DOHH2 (cell line): ENCODE results near the gene CDCP1.
"Not testable (repeated sequence)": the region's sequence is repeated elsewhere in the genome, so short reads cannot be mapped to it uniquely, and the experiment has no call there.

Source experiments
- H3F3A ChIP-seq: fragments of 200-600 bp; sonication (generic), shearing (Covaris generic); 2 replicates; pipeline ENCODE4 v1.6.0; 2016; ENCODE audit warnings: antibody characterized with exemption, mild to moderate bottlenecking; ENCODE audit not compliant: control insufficient read depth, insufficient read depth
- H3K27ac ChIP-seq: fragments of 200-600 bp; sonication (generic); 2 replicates; pipeline ENCODE4 v1.5.1; 2014; ENCODE audit warnings: low read depth, mild to moderate bottlenecking, low read length, moderate library complexity
- H3K27me3 ChIP-seq: fragments of 200-600 bp; sonication (generic); 2 replicates; pipeline ENCODE4 v1.6.1; 2014; ENCODE audit warnings: mild to moderate bottlenecking, low read length, mixed read lengths; ENCODE audit not compliant: control insufficient read depth
- H3K36me3 ChIP-seq: fragments of 200-600 bp; sonication (generic); 2 replicates; pipeline ENCODE4 v1.6.1; 2014; ENCODE audit warnings: mild to moderate bottlenecking, low read length, moderate library complexity, mixed read lengths; ENCODE audit not compliant: control insufficient read depth
- H3K4me1 ChIP-seq: fragments of 200-600 bp; sonication (generic); 2 replicates; pipeline ENCODE4 v1.6.1; 2014; ENCODE audit warnings: mild to moderate bottlenecking, low read length, mixed read lengths; ENCODE audit not compliant: control insufficient read depth
- H3K4me2 ChIP-seq: fragments of 200-600 bp; sonication (generic); 2 replicates; pipeline ENCODE4 v1.6.0; 2014; ENCODE audit warnings: mild to moderate bottlenecking, low read length, moderate library complexity
- H3K4me3 ChIP-seq: fragments of 200-600 bp; sonication (generic); 2 replicates; pipeline ENCODE4 v1.5.1; 2014; ENCODE audit warnings: mild to moderate bottlenecking, low read length, mixed read lengths
- H3K79me2 ChIP-seq: fragments of 200-600 bp; sonication (generic); 2 replicates; pipeline ENCODE4 v1.6.1; 2014; ENCODE audit warnings: mild to moderate bottlenecking, low read length, mixed read lengths; ENCODE audit not compliant: control insufficient read depth
- H3K9me2 ChIP-seq: fragments of 200-600 bp; sonication (generic); replicated peaks from 2 replicates; pipeline ENCODE4 v1.6.1; 2014; ENCODE audit warnings: mild to moderate bottlenecking, low read length, mixed read lengths; ENCODE audit not compliant: control insufficient read depth
- H3K9me3 ChIP-seq: fragments of 200-600 bp; sonication (generic); 2 replicates; pipeline ENCODE4 v1.6.1; 2014; ENCODE audit warnings: antibody characterized with exemption, low read length, mixed read lengths; ENCODE audit not compliant: control insufficient read depth, insufficient read depth
- H4K20me1 ChIP-seq: fragments of 200-600 bp; sonication (generic); 2 replicates; pipeline ENCODE4 v1.6.0; 2014; ENCODE audit warnings: low read depth, mild to moderate bottlenecking, antibody characterized with exemption, low read length, moderate library complexity; ENCODE audit not compliant: control insufficient read depth, insufficient read depth
- CTCF ChIP-seq: fragments of 200-600 bp; sonication (generic); IDR thresholded peaks from one replicate; pipeline ENCODE4 v1.5.1; 2014; ENCODE audit warnings: antibody characterized with exemption, mild to moderate bottlenecking, low read depth, low read length; ENCODE audit not compliant: poor library complexity, severe bottlenecking
- EZH2phosphoT487 ChIP-seq: fragments of 200-600 bp; sonication (generic); IDR thresholded peaks from 2 replicates; pipeline ENCODE4 v1.6.1; 2017; ENCODE audit warnings: borderline replicate concordance, mild to moderate bottlenecking, antibody characterized with exemption, low read length, moderate library complexity, mixed read lengths

CDCP1 gene

GRCh38 chr3:45054196-45054857 lies 91.9 kb downstream of the CDCP1 start:
- Histone ChIP-seq H3K4me2 (no peak overlapping the region), H3K4me1 (no peaks in the 10 kb centered on the region), H3K79me2 (no peaks in the 10 kb centered on the region), H3K27ac (no peak overlapping the region), H4K20me1 (no peaks in the 10 kb centered on the region), H3K9me2 (no peaks in the 10 kb centered on the region), H3K27me3 (peaks cover 5% of the 10 kb centered on the region), H3F3A (no peaks in the 10 kb centered on the region), H3K9me3 (no peaks in the 10 kb centered on the region), H3K4me3 (no peak overlapping the region), H3K36me3 (no peaks in the 10 kb centered on the region)
- TF ChIP-seq EZH2phosphoT487 (no peak), CTCF (no peak)

GRCh38 chr3:45053805-45054195 lies 92.4 kb downstream of the CDCP1 start:
- H3K4me1 ChIP-seq, H3K27ac ChIP-seq, H3K4me3 ChIP-seq, H3K4me2 ChIP-seq, H4K20me1 ChIP-seq, H3K79me2 ChIP-seq, H3K27me3 ChIP-seq, H3F3A ChIP-seq, H3K36me3 ChIP-seq, H3K9me2 ChIP-seq, H3K9me3 ChIP-seq: not testable (repeated sequence)

- Histone ChIP-seq H3K36me3 (no peaks in the 10 kb centered on the region), H4K20me1 (no peaks in the 10 kb centered on the region), H3F3A (no peaks in the 10 kb centered on the region), H3K4me1 (no peaks in the 10 kb centered on the region), H3K9me3 (no peaks in the 10 kb centered on the region), H3K27ac (no peak overlapping the region), H3K4me2 (no peak overlapping the region), H3K9me2 (no peaks in the 10 kb centered on the region), H3K27me3 (peaks cover 8% of the 10 kb centered on the region), H3K4me3 (no peak overlapping the region), H3K79me2 (no peaks in the 10 kb centered on the region)
- TF ChIP-seq CTCF: no peak
- TF ChIP-seq EZH2phosphoT487: no peak
These were observed 94.5 kb downstream of the CDCP1 start for GRCh38 chr3:45051685-45052084.

GRCh38 chr3:45049807-45050206 lies 96.4 kb downstream of the CDCP1 start:
- Histone ChIP-seq H4K20me1 (no peaks in the 10 kb centered on the region), H3K4me3 (no peak overlapping the region)

More at GRCh38 chr3:45049807-45050206, 96.4 kb downstream of the CDCP1 start:
- Histone ChIP-seq H3F3A (no peaks in the 10 kb centered on the region), H3K9me3 (no peaks in the 10 kb centered on the region), H3K27ac (no peak overlapping the region), H3K4me1 (no peaks in the 10 kb centered on the region), H3K4me2 (no peak overlapping the region), H3K27me3 (peaks cover 12% of the 10 kb centered on the region), H3K36me3 (no peaks in the 10 kb centered on the region), H3K9me2 (no peaks in the 10 kb centered on the region), H3K79me2 (no peaks in the 10 kb centered on the region)
- TF ChIP-seq CTCF (no peak), EZH2phosphoT487 (no peak)
